Liver (tissue), 9 donors: ENCODE data around the gene CHD5. TPM values are rescaled to one million over a fixed set of nuclear protein-coding genes. Genes with fewer than 3 reads are reported as not detected.
"Not testable (repeated sequence)": the region's sequence is repeated elsewhere in the genome, so short reads cannot be mapped to it uniquely, and the experiment has no call there.

Experiments
- DNase-seq: peaks from one replicate; pipeline ENCODE4 v3.0.0-alpha.2; 2017; ENCODE audit warnings: low spot score
- H3K27ac ChIP-seq, 2 donors: one replicate each; pipeline ENCODE4 v1.7.0; 2013; ENCODE audit warnings: inconsistent platforms in 2 of 2, low read length in 2 of 2, control low read depth in 1 of 2, low read depth in 1 of 2, mild to moderate bottlenecking in 1 of 2
- H3K27me3 ChIP-seq, 4 donors: one replicate each; pipeline versions ENCODE4 v1.6.1 to v1.7.0; 2013; ENCODE audit warnings: low read length in 3 of 4, inconsistent platforms in 1 of 4, mild to moderate bottlenecking in 1 of 4, moderate library complexity in 1 of 4; ENCODE audit not compliant: control insufficient read depth in 4 of 4, insufficient read depth in 4 of 4
- H3K36me3 ChIP-seq, 4 donors: one replicate each; pipeline versions ENCODE4 v1.6.1 to v1.7.0; 2013; ENCODE audit warnings: low read length in 3 of 4, mild to moderate bottlenecking in 3 of 4, low read depth in 1 of 4, moderate library complexity in 1 of 4; ENCODE audit not compliant: control insufficient read depth in 4 of 4, insufficient read depth in 3 of 4
- H3K4me1 ChIP-seq, 4 donors: one replicate each; pipeline versions ENCODE4 v1.6.1 to v1.7.0; 2013; ENCODE audit warnings: low read length in 3 of 4, mild to moderate bottlenecking in 3 of 4, moderate library complexity in 1 of 4; ENCODE audit not compliant: control insufficient read depth in 4 of 4, insufficient read depth in 4 of 4
- H3K4me3 ChIP-seq, 3 donors: one replicate each; pipeline versions ENCODE4 v1.6.1 to v1.7.0; 2013; ENCODE audit warnings: low read length in 3 of 3, control low read depth in 1 of 3, low read depth in 1 of 3, mild to moderate bottlenecking in 1 of 3
- H3K9ac ChIP-seq, 2 donors: one replicate each; pipeline ENCODE4 v1.7.0; 2013; ENCODE audit warnings: low read length in 2 of 2, mild to moderate bottlenecking in 2 of 2, moderate library complexity in 2 of 2, control low read depth in 1 of 2, low read depth in 1 of 2
- H3K9me3 ChIP-seq, 4 donors: one replicate each; pipeline versions ENCODE4 v1.6.1 to v1.7.0; 2013; ENCODE audit warnings: low read length in 3 of 4; ENCODE audit not compliant: control insufficient read depth in 4 of 4
- EGR1 ChIP-seq, 2 donors: IDR thresholded peaks; 2 replicates each; pipeline ENCODE4 v1.6.1; 2016 to 2018; ENCODE audit warnings: antibody characterized with exemption in 2 of 2, low read depth in 2 of 2
- FOXA2 ChIP-seq: IDR thresholded peaks from 2 replicates; pipeline ENCODE4 v1.6.1; 2016; ENCODE audit warnings: antibody characterized with exemption
- GABPA ChIP-seq, 2 donors: IDR thresholded peaks in 1 of 2; conservative IDR thresholded peaks in 1 of 2; 2 replicates each; pipeline ENCODE4 v1.6.1; 2016; ENCODE audit warnings: antibody characterized with exemption in 2 of 2, mild to moderate bottlenecking in 1 of 2, moderate library complexity in 1 of 2
- HNF4A ChIP-seq, 2 donors: conservative IDR thresholded peaks; 2 replicates each; pipeline ENCODE4 v1.6.1; 2016; ENCODE audit warnings: antibody characterized with exemption in 2 of 2, mild to moderate bottlenecking in 2 of 2
- HNF4G ChIP-seq: IDR thresholded peaks from 2 replicates; pipeline ENCODE4 v1.6.1; 2016; ENCODE audit warnings: antibody characterized with exemption
- JUND ChIP-seq, 2 donors: IDR thresholded peaks; 2 replicates each; pipeline ENCODE4 v1.6.1; 2016; ENCODE audit warnings: antibody characterized with exemption in 2 of 2
- NR2F2 ChIP-seq: IDR thresholded peaks from 2 replicates; pipeline ENCODE4 v1.6.1; 2016; ENCODE audit warnings: antibody characterized with exemption
- RAD21 ChIP-seq, 2 donors: IDR thresholded peaks; 2 replicates each; pipeline ENCODE4 v1.6.1; 2016; ENCODE audit warnings: antibody characterized with exemption in 2 of 2, mild to moderate bottlenecking in 2 of 2
- RXRA ChIP-seq, 2 donors: IDR thresholded peaks; 2 replicates each; pipeline ENCODE4 v1.6.1; 2017 to 2018; ENCODE audit warnings: antibody characterized with exemption in 2 of 2, mild to moderate bottlenecking in 1 of 2
- TAF1 ChIP-seq: conservative IDR thresholded peaks from 2 replicates; pipeline ENCODE4 v1.6.1; 2016; ENCODE audit warnings: antibody characterized with exemption, mild to moderate bottlenecking
- whole genome bisulfite sequencing: extraction: QIAGEN DNeasy Blood & Tissue Kit; methylation state at CpG from one replicate; pipeline ENCODE4 v1.1.7; 2013; 5-methylcytosine and 5-hydroxymethylcytosine counted together
- polyA plus RNA-seq, 2 donors: library from polyadenylated mRNA; stranded (reverse) in 1 of 2; unstranded in 1 of 2; fragments of 200-250 nt in 1 of 2; fragments of >200 nt in 1 of 2; fragmentation: Nextera tagmentation in 1 of 2; extraction: Ambion mirVana in 1 of 2; gene quantifications; one replicate each; pipeline versions ENCODE4 v1.2.1 to v1.2.3, GENCODE V29; 2013 to 2015
- total RNA-seq, 2 donors: library from RNA; depleted of rRNA; stranded (reverse); fragments of >200 nt; gene quantifications; one replicate each; pipeline ENCODE4 v1.2.3, GENCODE V29; 2014
- TF ChIP-seq, protein P1 (sequence below): fragments of 150-350 bp; IDR thresholded peaks from 2 replicates; pipeline ENCODE4 v1.5.1; 2017; ENCODE audit warnings: improper control_type of control experiment, low read depth, low read length; ENCODE audit not compliant: missing input control
- TF ChIP-seq, protein P2 (sequence below): IDR thresholded peaks from 2 replicates; pipeline ENCODE4 v1.6.1; 2016; ENCODE audit warnings: antibody characterized with exemption, mild to moderate bottlenecking
- TF ChIP-seq, protein P3 (sequence below): IDR thresholded peaks from 2 replicates; pipeline ENCODE4 v1.6.1; 2016; ENCODE audit warnings: antibody characterized with exemption
- TF ChIP-seq, protein P4 (sequence below): IDR thresholded peaks from 2 replicates; pipeline ENCODE4 v1.6.1; 2016; ENCODE audit warnings: antibody characterized with exemption
- donor health status: healthy.
- donor health status: healthy.
- donor health status: healthy.
- donor health status: healthy.
- donor health status: healthy.

The CHD5 gene
- total and polyA plus RNA-seq, 4 donors = under 0.01 to 0.08 TPM; not detected in 2

DNA sequence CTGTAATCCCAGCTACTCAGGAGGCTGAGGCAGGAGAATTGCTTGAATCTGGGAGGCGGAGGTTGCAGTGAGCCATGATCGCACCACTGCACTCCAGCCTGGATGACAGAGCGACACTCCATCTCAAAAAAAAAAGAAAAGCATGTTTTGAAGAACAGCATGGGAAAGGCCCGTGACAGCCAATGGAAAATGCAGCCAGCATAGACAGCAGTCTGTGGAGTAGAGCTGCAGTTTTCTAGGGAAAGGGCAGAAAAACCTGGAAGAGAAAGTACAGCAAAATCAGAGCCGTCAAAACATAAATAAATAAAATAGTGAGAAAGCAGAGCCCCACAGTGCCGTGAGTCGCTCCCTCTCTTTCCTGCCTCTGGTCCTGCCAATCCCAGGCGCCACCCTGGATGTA is 103.1 kb downstream of the CHD5 start:
- H3K36me3 ChIP-seq, H3K27me3 ChIP-seq, DNase-seq, H3K27ac ChIP-seq, H3K9ac ChIP-seq, H3K4me3 ChIP-seq, H3K9me3 ChIP-seq, H3K4me1 ChIP-seq: not testable (repeated sequence)
- WGBS = 85% methylated on average over 8 of the region's 8 CpGs

DNA sequence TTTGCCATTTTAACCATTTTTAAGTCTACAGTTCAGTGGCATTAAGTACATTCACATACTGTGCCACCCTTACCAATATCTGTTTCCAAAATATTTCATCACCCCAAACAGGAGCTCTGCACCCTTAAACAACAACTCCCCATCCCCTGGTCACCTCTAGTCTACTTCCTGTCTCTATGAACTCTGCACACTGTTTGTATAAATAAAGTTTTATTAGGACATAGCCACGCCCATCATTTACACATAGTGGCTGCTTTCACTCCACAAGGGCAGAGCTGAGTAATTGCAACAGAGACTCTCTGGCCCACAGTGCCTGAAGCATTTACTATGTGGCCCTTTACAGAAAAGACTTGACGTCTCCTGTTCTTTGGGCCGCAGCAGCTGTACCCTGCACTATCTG is 104.4 kb downstream of the CHD5 start:
- H3K4me3 ChIP-seq = no peak overlapping the region
- H3K27ac ChIP-seq = no peak overlapping the region
- no peak for DNase-seq
- H3K4me1 ChIP-seq = no peaks in the 10 kb centered on the region
- no peaks in the 10 kb centered on the region for H3K27me3 ChIP-seq
- TF ChIP-seq, protein P1, sequence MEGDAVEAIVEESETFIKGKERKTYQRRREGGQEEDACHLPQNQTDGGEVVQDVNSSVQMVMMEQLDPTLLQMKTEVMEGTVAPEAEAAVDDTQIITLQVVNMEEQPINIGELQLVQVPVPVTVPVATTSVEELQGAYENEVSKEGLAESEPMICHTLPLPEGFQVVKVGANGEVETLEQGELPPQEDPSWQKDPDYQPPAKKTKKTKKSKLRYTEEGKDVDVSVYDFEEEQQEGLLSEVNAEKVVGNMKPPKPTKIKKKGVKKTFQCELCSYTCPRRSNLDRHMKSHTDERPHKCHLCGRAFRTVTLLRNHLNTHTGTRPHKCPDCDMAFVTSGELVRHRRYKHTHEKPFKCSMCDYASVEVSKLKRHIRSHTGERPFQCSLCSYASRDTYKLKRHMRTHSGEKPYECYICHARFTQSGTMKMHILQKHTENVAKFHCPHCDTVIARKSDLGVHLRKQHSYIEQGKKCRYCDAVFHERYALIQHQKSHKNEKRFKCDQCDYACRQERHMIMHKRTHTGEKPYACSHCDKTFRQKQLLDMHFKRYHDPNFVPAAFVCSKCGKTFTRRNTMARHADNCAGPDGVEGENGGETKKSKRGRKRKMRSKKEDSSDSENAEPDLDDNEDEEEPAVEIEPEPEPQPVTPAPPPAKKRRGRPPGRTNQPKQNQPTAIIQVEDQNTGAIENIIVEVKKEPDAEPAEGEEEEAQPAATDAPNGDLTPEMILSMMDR = no peak
- no peak for TF ChIP-seq GABPA (IDR thresholded peaks at IDR 0.05 in 1 of 2, conservative IDR thresholded peaks at IDR 0.05 in 1 of 2)
- TF ChIP-seq HNF4G = no peak
- no peak for TF ChIP-seq NR2F2
- TF ChIP-seq, protein P2, sequence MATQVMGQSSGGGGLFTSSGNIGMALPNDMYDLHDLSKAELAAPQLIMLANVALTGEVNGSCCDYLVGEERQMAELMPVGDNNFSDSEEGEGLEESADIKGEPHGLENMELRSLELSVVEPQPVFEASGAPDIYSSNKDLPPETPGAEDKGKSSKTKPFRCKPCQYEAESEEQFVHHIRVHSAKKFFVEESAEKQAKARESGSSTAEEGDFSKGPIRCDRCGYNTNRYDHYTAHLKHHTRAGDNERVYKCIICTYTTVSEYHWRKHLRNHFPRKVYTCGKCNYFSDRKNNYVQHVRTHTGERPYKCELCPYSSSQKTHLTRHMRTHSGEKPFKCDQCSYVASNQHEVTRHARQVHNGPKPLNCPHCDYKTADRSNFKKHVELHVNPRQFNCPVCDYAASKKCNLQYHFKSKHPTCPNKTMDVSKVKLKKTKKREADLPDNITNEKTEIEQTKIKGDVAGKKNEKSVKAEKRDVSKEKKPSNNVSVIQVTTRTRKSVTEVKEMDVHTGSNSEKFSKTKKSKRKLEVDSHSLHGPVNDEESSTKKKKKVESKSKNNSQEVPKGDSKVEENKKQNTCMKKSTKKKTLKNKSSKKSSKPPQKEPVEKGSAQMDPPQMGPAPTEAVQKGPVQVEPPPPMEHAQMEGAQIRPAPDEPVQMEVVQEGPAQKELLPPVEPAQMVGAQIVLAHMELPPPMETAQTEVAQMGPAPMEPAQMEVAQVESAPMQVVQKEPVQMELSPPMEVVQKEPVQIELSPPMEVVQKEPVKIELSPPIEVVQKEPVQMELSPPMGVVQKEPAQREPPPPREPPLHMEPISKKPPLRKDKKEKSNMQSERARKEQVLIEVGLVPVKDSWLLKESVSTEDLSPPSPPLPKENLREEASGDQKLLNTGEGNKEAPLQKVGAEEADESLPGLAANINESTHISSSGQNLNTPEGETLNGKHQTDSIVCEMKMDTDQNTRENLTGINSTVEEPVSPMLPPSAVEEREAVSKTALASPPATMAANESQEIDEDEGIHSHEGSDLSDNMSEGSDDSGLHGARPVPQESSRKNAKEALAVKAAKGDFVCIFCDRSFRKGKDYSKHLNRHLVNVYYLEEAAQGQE = no peak
- TF ChIP-seq TAF1 = no peak
- no peak for TF ChIP-seq FOXA2
- TF ChIP-seq RAD21 (IDR thresholded peaks at IDR 0.05) = no peak
- no peak for TF ChIP-seq EGR1 (IDR thresholded peaks at IDR 0.05; ENCODE audit: low read depth in 2 of 2)
- no peak for TF ChIP-seq HNF4A (conservative IDR thresholded peaks at IDR 0.05)
- TF ChIP-seq, protein P3, sequence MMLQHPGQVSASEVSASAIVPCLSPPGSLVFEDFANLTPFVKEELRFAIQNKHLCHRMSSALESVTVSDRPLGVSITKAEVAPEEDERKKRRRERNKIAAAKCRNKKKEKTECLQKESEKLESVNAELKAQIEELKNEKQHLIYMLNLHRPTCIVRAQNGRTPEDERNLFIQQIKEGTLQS = no peak
- no peak for TF ChIP-seq JUND (IDR thresholded peaks at IDR 0.05)
- no peak for TF ChIP-seq RXRA (IDR thresholded peaks at IDR 0.05)
- TF ChIP-seq, protein P4, sequence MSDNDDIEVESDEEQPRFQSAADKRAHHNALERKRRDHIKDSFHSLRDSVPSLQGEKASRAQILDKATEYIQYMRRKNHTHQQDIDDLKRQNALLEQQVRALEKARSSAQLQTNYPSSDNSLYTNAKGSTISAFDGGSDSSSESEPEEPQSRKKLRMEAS = no peak
- H3K9me3 ChIP-seq = no peaks in the 10 kb centered on the region
- H3K9ac ChIP-seq = no peak overlapping the region
- no peaks in the 10 kb centered on the region for H3K36me3 ChIP-seq
- 91% methylated on average over 3 of the region's 3 CpGs for WGBS
